NCI-H2196 treated with DMSO at 0.1 percent for 48 hours (cell line): ENCODE data around the gene NSA2.
"Not testable (repeated sequence)": the region's sequence is repeated elsewhere in the genome, so short reads cannot be mapped to it uniquely, and the experiment has no call there.

Experiments used
- DNase-seq: peaks from one replicate; lab custom pipeline; 2025; ENCODE audit not compliant: unreplicated experiment; lab: John Stamatoyannopoulos, UW

The NSA2 gene

DNA sequence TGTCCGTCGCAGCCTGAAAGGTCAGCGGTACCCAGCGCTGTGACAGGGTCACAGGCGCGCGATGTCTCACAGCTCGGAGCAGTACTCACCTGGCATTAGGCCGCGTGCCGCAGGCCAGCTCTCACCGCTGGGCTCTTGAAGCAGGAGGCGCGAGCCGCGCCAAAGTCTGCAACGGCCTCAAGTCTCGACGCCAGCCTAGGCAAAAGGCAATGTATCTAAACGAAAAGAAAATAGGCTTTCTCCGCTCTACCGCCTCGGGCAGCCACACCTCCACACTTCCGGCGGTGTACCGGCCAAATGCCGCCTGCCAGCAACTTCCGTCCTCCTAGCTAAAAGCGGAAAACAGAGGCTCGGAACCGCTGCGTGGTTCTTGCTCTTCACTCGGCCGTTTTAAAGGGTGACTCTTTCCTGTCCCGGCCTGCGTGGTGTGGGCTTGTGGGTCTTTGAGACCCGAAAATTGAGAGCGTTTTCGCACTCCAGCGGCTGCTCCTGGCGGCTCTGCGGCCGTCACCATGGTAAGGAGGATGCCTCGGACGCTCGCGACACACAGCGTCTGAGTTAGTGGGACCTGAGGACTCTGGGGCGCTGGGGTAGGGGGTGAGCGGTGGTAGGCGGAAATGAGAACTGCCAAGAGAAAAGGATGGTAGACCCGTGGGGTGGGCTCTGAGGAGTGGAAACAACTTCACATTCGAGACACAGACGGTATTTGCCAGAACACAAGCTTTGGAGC, at the start of gene NSA2, which contains the start of gene GFM2:
Gene NSA2, plus strand, starts transcription at position 401 of the 730 bp plus-strand sequence. Its CDS starts 112 bp downstream, at position 513.
Gene GFM2, minus strand, starts transcription at position 269 of the 730 bp plus-strand sequence. CDS start 3,375 bp downstream, outside the sequence.
- DNase-seq, result peak; percentile 51

DNA sequence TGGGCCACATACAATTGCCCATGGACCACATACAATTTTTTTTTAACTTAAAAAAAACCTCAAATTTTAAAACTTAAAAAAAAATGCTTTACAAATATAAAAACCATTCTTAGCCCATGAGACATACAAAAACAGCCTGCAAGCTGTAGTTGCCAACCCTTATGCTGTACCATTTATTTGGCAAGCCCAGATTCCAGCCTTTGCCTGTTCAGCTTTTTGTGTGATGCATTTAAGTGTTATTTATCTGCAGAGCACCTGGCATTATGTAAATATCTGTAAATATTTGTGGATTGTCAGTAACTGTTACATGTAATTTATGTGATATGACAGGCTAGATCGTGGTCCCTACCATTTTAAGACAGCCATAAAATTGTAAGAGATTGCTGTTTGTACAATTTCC, 49.5 kb upstream of the NSA2 start:
- no peak for DNase-seq

DNA sequence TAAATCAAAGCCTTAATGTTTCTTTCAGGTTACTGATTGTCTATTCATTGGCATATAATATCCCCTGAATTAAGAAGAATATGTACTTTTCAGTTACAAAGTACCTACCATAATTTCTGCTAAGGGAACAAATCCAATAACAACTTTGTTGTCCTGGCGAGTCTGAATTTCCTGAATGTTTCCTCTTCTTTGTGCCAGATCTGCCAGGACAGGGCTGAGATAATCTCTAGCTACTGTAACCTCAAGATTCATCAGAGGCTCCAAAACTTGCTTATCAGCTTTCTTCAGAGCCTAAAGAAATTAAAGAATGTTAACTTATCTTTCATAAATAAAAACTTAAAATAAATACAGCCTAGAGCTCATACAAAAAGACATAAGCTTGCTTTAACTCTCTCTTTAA, 44.8 kb upstream of the NSA2 start:
- DNase-seq, result no peak

DNA sequence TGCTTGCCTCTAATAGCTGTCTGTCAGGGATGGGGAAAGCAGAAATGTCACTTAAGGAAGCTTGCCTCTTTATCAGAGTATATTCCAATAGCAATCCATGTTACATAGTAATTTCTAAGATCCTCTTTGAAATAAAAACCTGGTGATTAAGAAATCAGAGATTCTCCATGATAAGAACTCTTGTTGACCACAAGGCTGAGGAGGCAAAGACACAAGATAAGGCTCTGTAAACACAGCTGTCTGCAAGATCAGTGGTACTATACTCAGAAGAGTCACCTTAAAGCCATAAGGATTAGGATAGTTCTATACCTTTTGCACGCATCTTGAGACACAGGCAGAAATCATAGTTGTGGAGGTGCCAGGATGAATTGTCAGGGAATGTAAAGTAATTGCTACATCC, 41.7 kb upstream of the NSA2 start:
- no peak for DNase-seq

DNA sequence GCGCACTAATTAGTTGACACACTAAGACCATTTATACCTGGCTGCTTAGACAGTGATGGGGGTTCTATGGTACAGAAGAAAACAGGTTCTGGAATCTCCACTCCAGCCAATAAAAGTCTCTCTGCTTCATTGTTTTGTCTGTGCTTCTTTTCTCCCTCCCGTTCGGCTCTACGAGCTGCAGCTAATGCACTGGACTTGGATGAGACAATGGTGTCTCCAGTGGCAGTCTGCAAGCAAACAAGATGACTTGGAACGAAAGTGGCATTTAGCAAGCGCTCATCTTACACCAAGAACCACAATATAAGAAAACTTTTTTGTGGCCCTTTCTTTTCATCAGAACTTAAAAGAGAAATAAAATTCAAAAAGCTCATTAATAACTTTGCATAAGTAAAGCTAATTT, 30.3 kb upstream of the NSA2 start:
- no peak for DNase-seq

DNA sequence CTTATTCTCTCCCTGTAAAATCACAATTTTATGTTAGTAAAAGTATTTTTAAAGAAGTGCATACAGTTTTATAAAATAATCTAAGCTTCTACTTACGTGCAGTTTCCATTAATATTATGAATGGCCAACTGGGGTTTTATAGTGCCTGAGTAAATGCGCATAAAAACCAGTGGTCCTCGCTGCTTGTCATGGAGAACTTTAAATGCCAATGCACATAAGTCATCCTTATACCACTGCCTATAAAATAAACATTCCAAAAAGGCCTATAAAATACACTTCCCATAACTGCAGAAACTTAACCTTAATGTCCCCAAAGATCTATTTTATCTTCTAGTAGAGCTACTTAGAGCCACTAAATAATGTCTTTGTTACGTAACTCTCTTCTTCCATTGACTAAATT, 28.6 kb upstream of the NSA2 start:
- DNase-seq, result no peak

DNA sequence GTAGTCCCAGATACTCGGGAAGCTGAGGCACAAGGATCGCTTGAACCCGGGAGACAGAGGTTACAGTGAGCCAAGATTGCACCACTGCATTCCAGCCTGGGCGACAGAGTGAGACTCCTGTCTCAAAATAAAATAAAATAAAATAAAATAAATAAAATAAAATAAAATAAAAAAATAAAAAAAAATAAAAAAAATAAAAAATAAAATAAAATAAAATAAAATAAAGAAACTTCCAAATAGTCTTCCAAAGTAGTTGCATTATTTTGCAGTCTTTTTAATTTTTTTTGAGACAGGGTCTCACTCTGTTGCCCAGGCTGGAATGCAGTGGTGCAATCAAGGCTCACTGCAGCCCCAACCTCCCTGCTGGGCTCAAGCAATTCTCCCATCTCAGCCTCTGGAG, 18.3 kb upstream of the NSA2 start:
- DNase-seq, result not testable (repeated sequence)

DNA sequence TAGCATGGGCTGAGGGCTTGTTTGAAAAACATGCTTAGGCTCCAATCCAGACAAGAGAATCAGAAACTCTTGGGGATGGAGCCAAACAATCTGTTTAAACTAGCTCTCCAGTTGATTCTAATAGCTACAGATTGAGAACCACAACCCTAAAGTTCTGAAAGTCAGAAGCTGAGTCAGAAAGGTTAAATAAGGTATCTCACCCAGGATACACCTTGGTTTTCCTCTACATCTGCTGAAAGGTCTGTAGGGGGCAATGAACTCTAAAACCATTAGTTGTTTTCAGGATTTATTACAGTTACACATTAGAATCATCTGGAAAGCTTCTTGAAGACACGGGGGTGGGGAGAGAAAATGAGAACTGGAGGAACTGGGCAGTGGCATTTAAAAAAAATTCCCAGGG, 5.8 kb upstream of the NSA2 start:
- DNase-seq, result no peak

DNA sequence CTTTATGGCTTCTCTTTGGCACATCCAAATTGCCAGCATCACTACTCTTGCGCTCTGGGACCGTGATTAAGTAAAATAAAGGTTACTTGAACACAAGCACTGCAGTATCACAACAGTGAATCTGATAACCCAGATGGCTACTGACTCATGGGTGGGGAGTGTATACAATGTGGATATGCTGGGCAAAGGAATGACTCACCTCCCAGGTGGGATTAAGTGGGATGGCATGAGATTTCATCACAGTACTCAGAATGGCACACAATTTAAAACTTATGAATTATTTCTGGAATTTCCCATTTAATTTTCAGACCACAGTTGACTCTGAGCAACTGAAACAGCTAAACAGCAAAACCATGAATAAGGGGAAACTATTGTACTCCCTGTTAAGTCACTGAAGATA, 4.5 kb upstream of the NSA2 start:
- no peak for DNase-seq

DNA sequence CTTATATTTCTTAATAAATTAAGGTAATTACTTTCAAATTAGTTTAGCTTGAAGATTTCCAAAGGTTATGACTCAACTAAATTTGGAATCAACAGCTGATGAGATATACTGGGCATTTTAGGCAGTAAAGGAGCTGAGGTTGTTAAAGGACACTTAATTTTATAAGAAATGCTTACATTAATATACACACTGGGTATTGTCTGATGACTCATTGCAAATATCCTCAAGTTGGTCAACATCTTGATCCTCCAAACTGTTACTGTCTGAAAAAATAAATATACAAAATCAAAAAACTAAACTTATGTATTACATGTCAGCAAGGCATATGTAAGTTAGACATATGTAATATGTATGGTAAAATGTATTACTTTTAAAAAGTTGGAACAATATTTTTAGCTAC, 3.5 kb upstream of the NSA2 start:
- DNase-seq, result no peak

DNA sequence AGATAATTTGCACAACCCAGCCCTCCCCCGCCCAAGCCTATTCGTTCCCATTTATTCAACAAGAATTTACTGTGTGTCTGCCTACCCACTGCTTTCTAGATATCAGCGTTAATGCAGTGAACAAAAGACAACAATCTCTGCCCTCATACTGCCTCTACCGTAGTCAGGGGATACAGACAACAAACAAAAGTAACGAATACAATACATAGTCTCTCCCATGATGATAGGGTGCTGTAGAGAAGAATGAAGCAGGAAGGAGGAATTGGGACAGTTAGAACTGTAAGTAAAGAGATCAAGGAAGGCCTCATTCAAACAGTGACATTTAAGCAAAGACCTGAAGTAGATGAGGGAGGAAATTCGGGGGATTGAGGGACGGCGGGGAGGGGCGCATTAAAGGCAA, 1.8 kb upstream of the NSA2 start:
- no peak for DNase-seq

DNA sequence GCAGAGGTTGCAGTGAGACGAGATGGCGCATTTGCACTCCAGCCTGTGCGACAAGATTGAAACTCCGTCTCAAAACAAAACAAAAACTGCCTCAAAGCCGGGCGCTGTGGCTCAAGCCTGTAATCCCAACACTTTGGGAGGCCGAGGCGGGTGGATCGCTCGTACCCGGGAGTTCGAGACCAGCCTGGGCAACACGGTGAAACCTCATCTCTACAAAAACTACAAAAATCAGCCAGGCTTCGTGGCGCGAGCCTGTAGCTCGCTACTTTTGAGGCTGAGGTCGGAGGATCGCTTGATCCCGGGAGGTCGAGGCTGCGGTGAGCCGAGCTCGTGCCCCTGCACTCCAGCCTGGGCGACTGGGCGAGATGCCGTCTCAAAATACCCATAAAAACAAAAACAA, 1.1 kb upstream of the NSA2 start:
- no peak for DNase-seq

DNA sequence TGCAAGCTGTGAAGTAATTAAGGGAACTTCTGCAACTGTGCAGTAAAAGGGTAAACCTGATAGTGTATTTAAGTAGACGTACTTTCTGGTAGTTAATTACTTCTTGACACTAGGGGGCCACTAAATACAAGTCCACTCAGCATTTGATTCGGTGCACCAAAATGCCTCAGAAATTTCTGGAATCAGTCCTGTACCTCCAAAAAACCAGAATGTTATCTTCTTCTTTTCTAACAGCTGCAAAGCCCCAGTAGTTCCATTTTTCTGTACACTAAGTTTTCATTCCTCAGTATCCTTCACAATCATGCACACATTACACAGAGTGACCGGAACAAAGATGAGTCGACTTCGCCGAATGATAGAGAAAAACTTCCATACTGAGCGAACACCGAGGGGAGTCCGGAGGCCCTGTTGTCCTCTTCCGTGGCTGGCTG, 616 bp upstream of the NSA2 start:
- DNase-seq, result no peak

DNA sequence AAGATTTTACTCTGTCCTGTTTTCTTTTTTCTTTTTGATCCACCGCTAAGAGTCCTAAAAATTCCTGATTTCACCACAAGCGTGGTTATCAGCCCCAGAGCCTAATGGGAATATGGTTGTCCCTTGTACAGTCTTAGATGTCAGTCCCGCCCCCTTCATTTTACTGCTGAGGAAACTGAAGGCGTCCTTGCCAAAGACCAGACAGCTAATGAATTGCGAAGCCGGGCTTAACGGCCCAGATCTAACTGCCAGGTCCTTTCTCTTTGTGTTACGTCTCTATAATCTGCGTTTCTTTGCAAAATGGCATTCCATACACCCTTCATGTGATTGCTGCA, 497 bp downstream of the NSA2 start:
- DNase-seq, result no peak

DNA sequence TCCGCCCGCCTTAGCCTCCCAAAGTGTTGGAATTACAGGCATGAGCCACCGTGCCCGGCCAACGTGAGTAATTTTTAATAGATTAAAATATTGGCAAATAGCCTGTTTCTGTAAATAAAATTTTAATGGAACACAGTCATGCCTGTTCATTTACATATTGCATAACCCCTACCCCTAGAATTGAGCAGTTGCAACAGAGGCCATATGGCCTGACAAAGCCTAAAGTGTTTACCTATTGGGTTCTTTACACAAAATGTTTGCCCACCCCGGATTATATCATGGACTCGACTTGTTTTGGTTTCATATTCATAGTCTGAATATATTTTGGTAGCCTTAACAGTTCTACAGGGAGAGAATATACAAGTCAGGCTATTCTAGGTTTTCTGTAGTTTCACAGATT, 5.3 kb downstream of the NSA2 start:
- no peak for DNase-seq

DNA sequence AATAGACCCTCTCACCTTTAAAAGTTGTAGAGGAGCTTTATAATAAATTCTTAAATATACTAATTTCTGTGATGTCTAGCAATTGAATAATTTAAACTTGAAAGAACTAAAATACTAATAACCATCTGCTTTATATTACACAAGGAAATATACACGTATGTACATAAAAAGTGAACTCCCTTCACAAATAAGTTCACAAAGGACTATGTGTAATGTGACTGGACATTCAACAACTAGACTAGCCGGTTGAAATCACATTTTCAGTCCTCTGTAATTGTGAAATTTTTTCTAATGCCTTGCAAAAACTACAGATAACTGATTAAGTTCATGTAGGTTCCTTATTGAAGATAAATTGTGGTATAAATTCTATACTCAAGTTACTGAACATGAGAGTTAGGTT, 11.6 kb downstream of the NSA2 start:
- DNase-seq, result no peak

DNA sequence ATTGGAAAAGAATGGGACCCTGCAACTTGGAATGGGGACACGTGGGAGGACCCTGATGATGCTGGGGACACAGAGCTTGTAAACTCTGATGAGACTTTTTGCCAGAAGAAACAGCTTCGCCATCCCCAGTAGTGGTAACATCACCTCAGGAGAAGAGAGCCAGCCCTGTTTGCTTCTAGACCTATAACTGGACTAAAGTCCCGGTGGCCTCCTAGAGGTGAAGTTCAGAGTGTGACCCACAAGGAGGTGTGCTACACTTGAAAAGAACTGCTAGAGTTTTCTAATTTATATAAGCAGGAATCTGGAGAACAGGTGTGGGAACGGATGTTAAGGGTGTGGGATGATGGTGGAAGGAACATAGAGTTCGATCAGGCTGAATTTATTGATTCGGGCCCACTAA, 19.8 kb downstream of the NSA2 start:
- DNase-seq, result no peak

DNA sequence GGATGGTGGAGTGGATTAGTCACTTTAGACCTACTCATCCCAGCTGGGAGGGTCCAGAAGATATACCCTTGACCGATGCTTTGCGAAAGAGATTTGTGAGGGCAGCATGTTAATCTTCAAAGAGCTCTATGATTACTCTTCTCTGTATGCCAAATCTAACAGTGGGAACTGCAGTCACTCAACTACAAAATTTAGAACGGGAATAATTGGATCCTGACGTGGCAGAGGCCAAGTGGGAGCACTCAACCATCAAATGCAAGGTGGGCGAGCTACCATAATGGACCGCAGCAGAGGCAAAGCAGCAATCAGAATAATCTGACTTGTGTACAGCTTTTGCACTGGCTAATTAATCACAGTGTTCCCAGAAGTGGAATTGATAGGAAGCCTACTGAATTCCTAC, 20.4 kb downstream of the NSA2 start:
- DNase-seq, result no peak

DNA sequence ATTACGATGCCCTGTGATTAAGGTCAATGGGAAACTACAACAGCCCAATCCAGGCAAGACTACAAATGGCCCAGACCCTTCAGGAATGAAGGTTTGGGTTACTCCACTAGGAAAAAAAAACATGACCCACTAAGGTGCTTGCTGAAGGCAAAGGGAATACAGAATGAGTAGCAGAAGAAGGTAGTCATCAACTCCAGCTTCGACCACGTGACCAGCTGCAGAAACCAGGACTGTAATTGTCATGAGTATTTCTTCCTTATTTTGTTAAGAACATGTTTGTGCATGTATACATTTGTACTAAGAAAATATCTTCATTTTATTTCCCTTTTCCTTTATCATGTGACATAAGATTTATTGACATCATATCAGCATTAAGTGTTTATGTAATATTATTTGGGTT, 24.6 kb downstream of the NSA2 start:
- DNase-seq, result not testable (repeated sequence)

DNA sequence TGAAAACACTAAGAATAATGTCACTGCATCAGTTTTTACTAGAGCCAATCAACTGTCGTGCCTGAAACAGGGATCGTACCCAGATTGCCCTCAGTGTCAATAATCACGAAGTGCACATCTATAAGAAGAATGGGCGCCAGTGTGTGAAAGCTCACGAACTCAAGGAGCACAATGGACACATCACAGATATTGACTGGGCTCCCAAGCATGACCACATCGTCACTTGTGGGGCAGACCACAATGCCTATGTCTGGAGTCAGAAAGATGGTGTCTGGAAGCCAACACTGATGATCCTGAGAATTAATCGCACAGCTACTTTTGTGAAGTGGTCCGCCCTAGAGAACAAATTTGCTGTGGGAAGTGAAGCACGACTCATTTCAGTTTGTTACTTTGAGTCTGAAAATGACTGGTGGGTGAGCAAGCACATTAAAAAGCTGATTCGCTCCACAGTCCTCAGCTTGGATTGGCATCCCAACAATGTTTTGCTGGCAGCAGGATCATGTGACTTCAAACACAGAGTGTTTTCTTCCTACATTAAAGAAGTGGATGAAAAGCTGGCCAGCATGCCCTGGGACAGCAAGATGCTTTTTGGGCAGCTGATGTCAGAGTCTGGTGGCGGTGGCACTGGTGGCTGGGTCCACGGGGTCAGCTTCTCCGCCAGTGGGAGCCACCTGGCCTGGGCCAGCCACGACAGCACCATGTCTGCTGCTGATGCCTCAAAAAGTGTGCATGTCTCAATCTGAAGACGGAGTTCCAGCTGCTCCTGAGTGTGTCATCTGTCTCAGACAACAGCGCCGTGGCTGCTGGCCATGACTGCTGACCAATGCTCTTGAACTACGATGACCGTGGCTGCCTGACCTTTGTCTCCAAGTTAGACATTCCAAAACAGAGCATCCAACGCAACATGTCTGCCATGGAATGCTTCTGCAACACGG, 32.2 kb downstream of the NSA2 start:
- no peak for DNase-seq

DNA sequence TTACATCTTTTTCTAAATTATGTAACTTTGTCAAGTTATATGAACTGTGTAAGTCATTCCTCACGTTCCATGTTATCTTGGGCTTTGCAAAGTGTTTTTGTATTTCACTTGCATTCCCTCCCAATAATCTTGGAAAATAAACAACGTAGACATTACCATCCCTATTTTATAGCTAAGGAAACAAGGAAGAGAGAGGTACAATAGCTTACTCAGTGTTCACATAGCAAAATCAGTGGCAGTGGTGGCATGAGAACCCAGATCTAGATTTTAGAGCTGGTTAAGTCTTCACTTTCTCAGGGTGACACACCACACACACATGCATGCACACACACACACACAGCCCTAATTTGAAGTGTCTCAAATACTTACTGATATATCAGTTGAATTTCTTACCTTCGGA, 34.1 kb downstream of the NSA2 start:
- DNase-seq, result no peak

DNA sequence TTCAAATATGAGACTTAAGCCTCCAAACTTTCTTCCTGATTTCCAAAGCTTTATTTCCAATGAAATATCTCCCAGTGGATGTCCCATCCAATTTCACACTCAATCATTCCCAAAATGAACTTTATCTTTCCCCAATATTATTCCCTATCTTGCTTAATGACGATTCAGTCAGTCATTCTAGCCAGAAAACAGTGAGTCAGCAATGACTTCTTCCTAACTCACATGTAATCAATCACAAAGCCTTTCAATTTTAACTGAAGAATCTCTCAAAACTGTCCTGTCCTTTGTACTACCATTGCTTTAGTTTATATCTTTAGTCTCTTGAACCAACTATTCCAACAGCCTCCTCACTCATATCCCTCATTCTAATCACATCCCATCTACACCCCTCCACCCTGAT, 34.9 kb downstream of the NSA2 start:
- DNase-seq, result no peak
